Brain microvascular endothelial cell (primary cell): ENCODE measurements around the gene STAT5B.
A peak's percentile ranks its signal among the peaks of the same experiment; 100 is the strongest.

Source experiments
- DNase-seq: peaks from one replicate; pipeline ENCODE4 v3.0.0-alpha.2; 2020
- H3K27ac ChIP-seq: fragments of 250-450 bp; sonication (Bioruptor Pico); 2 replicates; pipeline ENCODE4 v1.5.1; 2020; ENCODE audit warnings: mild to moderate bottlenecking, moderate library complexity
- H3K27me3 ChIP-seq: fragments of 250-450 bp; sonication (Bioruptor Pico); replicated peaks from 2 replicates; pipeline ENCODE4 v1.5.1; 2020; ENCODE audit warnings: mild to moderate bottlenecking
- H3K36me3 ChIP-seq: fragments of 250-450 bp; sonication (Bioruptor Pico); replicated peaks from 2 replicates; pipeline ENCODE4 v1.5.1; 2020; ENCODE audit warnings: mild to moderate bottlenecking
- H3K4me3 ChIP-seq: 2 replicates; pipeline ENCODE4 v1.5.1; 2011; ENCODE audit warnings: low read depth, mild to moderate bottlenecking, control low read depth, low read length, moderate library complexity
- in situ Hi-C: cut with HindIII; loops from 2 replicates; pipeline ENCODE4 v1.10.0; 2017; ENCODE audit warnings: low sequenced_read_pairs, low pct_ligation_motif_present
- TF ChIP-seq, protein P1 (sequence below): IDR thresholded peaks from 2 replicates; pipeline ENCODE4 v1.5.1; 2011; ENCODE audit warnings: low read depth, mild to moderate bottlenecking, moderate library complexity, low read length, control low read depth, inconsistent platforms; ENCODE audit errors: missing control alignments

STAT5B gene

DNA sequence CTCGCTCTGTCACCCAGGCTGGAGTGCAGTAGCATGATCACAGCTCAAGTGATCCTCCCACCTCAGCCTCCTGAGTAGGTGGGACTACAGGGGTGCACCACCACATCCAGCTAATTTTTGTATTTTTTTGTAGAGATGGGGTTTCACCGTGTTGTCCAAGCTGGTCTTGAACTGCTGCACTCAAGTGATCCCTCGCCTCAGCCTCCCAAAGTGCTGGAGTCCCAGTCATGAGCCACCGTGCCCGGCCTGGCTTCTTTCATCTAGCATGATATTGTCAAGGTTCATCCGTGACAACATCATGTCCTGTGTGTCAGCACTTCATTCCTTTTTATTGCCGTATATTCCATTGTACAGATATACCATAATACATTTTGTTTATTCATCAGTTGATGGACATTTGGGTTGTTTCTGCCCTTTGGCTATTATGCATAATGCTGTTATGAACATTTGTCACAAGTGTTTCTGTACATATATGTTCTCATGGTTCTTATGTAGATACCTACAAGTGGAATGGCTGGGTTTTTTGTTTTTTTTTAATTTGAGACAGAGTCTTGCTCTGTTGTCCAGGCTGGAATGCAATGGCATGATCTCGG, 78.5 kb downstream of the STAT5B start:
- DNase-seq: no peak
- Histone ChIP-seq H3K27me3 (no peaks in the 10 kb centered on the region), H3K36me3 (peaks cover 15% of the 10 kb centered on the region), H3K27ac (no peak overlapping the region), H3K4me3 (no peak overlapping the region)
- in situ Hi-C loops: no loop called here
- TF ChIP-seq, protein P1, sequence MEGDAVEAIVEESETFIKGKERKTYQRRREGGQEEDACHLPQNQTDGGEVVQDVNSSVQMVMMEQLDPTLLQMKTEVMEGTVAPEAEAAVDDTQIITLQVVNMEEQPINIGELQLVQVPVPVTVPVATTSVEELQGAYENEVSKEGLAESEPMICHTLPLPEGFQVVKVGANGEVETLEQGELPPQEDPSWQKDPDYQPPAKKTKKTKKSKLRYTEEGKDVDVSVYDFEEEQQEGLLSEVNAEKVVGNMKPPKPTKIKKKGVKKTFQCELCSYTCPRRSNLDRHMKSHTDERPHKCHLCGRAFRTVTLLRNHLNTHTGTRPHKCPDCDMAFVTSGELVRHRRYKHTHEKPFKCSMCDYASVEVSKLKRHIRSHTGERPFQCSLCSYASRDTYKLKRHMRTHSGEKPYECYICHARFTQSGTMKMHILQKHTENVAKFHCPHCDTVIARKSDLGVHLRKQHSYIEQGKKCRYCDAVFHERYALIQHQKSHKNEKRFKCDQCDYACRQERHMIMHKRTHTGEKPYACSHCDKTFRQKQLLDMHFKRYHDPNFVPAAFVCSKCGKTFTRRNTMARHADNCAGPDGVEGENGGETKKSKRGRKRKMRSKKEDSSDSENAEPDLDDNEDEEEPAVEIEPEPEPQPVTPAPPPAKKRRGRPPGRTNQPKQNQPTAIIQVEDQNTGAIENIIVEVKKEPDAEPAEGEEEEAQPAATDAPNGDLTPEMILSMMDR: no peak

GRCh38 chr17:42193969-42194899, 82.0 kb downstream of the STAT5B start, which contains the start of gene GHDC:
Gene GHDC, minus strand, starts transcription at chr17:42194494. Its CDS starts 913 bp downstream, at chr17:42193581.
- TF ChIP-seq, protein P1: no peak
- in situ Hi-C loops: no loop called here
- Histone ChIP-seq H3K27me3 (no peaks in the 10 kb centered on the region), H3K4me3 (peak within 1 kb of the TSS; percentile 74), H3K36me3 (no peaks in the 10 kb centered on the region), H3K27ac (no peak within 1 kb of the TSS)
- DNase-seq: peak; percentile 57

DNA sequence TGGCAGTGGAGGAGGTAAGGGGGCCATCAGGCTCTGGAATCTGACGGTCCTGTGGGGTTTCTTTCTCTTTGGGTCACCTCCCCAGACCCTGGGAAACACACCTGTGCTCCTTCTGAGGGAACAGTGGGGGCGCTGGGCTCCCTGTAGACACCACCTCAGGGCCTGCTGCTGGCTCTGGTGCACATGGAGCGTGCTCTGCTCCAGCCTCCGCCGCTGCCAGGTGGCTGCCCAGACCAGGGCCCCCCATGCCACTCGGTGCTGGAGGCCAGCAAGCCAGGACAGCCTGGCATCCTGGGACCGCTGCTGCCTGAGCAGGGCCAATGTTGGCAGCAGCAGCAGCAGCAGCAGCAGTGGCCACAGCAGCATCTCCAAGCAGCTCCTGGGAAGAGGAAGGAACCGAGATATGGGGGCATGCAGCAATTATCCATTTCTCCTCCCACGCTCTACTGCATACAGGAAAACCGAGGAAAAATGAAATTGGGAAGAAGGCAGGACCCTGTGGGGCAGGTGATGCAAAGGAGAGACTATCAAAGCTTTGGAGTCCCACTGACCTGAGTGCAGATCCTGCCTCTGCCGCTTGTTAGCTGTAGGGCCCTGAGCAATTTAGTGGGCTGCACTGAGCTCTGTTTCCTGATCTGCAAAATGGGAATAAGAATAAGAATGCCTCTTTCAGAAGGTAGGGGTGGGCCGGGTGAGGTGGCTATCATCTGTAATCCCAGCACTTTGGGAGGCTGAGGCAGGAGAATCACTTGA, 82.8 kb downstream of the STAT5B start:
- DNase-seq: no peak
- H3K4me3 ChIP-seq: peak overlapping the region; percentile 74
- H3K27me3 ChIP-seq: no peaks in the 10 kb centered on the region
- no peaks in the 10 kb centered on the region for H3K36me3 ChIP-seq
- in situ Hi-C loops: no loop called here
- TF ChIP-seq, protein P1: no peak
- no peak overlapping the region for H3K27ac ChIP-seq

GRCh38 chr17:42192189-42193126, 83.7 kb downstream of the STAT5B start:
- Histone ChIP-seq H3K4me3 (no peak overlapping the region), H3K27me3 (no peaks in the 10 kb centered on the region), H3K27ac (no peak overlapping the region), H3K36me3 (no peaks in the 10 kb centered on the region)
- no peak for DNase-seq
- in situ Hi-C loops: no loop called here
- TF ChIP-seq, protein P1: no peak

- in situ Hi-C loops: no loop called here
- DNase-seq: no peak
- Histone ChIP-seq H3K4me3 (no peak overlapping the region), H3K27ac (no peak overlapping the region), H3K27me3 (no peaks in the 10 kb centered on the region), H3K36me3 (no peaks in the 10 kb centered on the region)
- TF ChIP-seq, protein P1: no peak
Measured at GRCh38 chr17:42191275-42191608, 84.9 kb downstream of the STAT5B start.
